ENCODE measurements around the gene FMNL1.

FMNL1 gene

GRCh38 chr17:45222014-45222288, 266 bp downstream of the FMNL1 start:
- DNase-seq (ENCODE audit: low read depth, low spot score): no peak
- no peak for TF ChIP-seq CTCF (IDR thresholded peaks at IDR 0.05; ENCODE audit: low read depth, low read length)
- in situ Hi-C loops (cut with HindIII; ENCODE audit: low sequenced_read_pairs): no loop called here
- H3K4me3 ChIP-seq (ENCODE audit: low read depth, low read length): peak overlapping the region; percentile 29

- TF ChIP-seq CTCF (IDR thresholded peaks at IDR 0.05; ENCODE audit: low read depth, low read length): no peak
- in situ Hi-C loops (cut with HindIII; ENCODE audit: low sequenced_read_pairs): no loop called here
- H3K4me3 ChIP-seq (ENCODE audit: low read depth, low read length): peak overlapping the region; percentile 28
- no peak for DNase-seq (ENCODE audit: low read depth, low spot score)
Measured at GRCh38 chr17:45222289-45222995, 757 bp downstream of the FMNL1 start.

- DNase-seq (ENCODE audit: low read depth, low spot score): no peak
- no peak for TF ChIP-seq CTCF (IDR thresholded peaks at IDR 0.05; ENCODE audit: low read depth, low read length)
- no peak overlapping the region for H3K4me3 ChIP-seq (ENCODE audit: low read depth, low read length)
- in situ Hi-C loops (cut with HindIII; ENCODE audit: low sequenced_read_pairs): no loop called here
Measured at GRCh38 chr17:45222996-45223538, 1.4 kb downstream of the FMNL1 start.

GRCh38 chr17:45223539-45224528, 2.1 kb downstream of the FMNL1 start:
- no peak for TF ChIP-seq CTCF (IDR thresholded peaks at IDR 0.05; ENCODE audit: low read depth, low read length)
- H3K4me3 ChIP-seq (ENCODE audit: low read depth, low read length): no peak overlapping the region
- in situ Hi-C loops (cut with HindIII; ENCODE audit: low sequenced_read_pairs): no loop called here
- no peak for DNase-seq (ENCODE audit: low read depth, low spot score)

GRCh38 chr17:45224671-45225050, 3.0 kb downstream of the FMNL1 start:
- no peak for TF ChIP-seq CTCF (IDR thresholded peaks at IDR 0.05; ENCODE audit: low read depth, low read length)
- no peak overlapping the region for H3K4me3 ChIP-seq (ENCODE audit: low read depth, low read length)
- DNase-seq (ENCODE audit: low read depth, low spot score): no peak
- in situ Hi-C loops (cut with HindIII; ENCODE audit: low sequenced_read_pairs): no loop called here

GRCh38 chr17:45225051-45225700, 3.5 kb downstream of the FMNL1 start:
- TF ChIP-seq CTCF (IDR thresholded peaks at IDR 0.05; ENCODE audit: low read depth, low read length): no peak
- DNase-seq (ENCODE audit: low read depth, low spot score): no peak
- in situ Hi-C loops (cut with HindIII; ENCODE audit: low sequenced_read_pairs): no loop called here
- H3K4me3 ChIP-seq (ENCODE audit: low read depth, low read length): no peak overlapping the region

Measured in astrocyte of the spinal cord (primary cell).